Measurements from ENCODE around the gene UFM1.

- TF ChIP-seq POLR2AphosphoS5 (IDR thresholded peaks at IDR 0.05; ENCODE audit: low read depth, low read length), result no peak
- TF ChIP-seq CTCF (IDR thresholded peaks at IDR 0.05), result no peak
- no peak for TF ChIP-seq TCF7L2 (IDR thresholded peaks at IDR 0.05; ENCODE audit: low read depth, low read length)
These were observed 34.5 kb downstream of the UFM1 start for GRCh38 chr13:38384171-38384570.

Data from Panc1 (cell line).